Right atrium auricular region (tissue), 2 donors: ENCODE data around the gene ZSCAN26. TPM values are rescaled to one million over a fixed set of nuclear protein-coding genes. Genes with fewer than 3 reads are reported as not detected.

ENCODE experiments used
- DNase-seq: peaks from one replicate; pipeline ENCODE4 v3.0.0-alpha.2; 2019; ENCODE audit warnings: low spot score
- H3K27ac ChIP-seq, 2 donors: fragments of 200-600 bp; sonication (generic); 1 replicate in 1 of 2; 2 replicates in 1 of 2; pipeline ENCODE4 v1.5.1; 2016 to 2019
- H3K27me3 ChIP-seq, 2 donors: fragments of 200-600 bp; sonication (generic); one replicate each; pipeline versions ENCODE4 v1.5.1 to v1.6.0; 2017 to 2019
- H3K36me3 ChIP-seq: fragments of 200-600 bp; sonication (generic); one replicate; pipeline ENCODE4 v1.5.1; 2016
- H3K4me1 ChIP-seq, 2 donors: fragments of 200-600 bp; sonication (generic); one replicate each; pipeline versions ENCODE4 v1.5.1 to v1.6.0; 2017 to 2019
- H3K4me3 ChIP-seq, 2 donors: fragments of 200-600 bp; sonication (generic); 1 replicate in 1 of 2; 2 replicates in 1 of 2; pipeline ENCODE4 v1.5.1; 2017 to 2019; ENCODE audit warnings: mild to moderate bottlenecking in 1 of 2, moderate library complexity in 1 of 2
- H3K9me3 ChIP-seq, 2 donors: fragments of 200-600 bp; sonication (generic); one replicate each; pipeline ENCODE4 v1.5.1; 2019
- CTCF ChIP-seq, 2 donors: fragments of 200-600 bp; sonication (generic); IDR thresholded peaks; one replicate each; pipeline ENCODE4 v1.5.1; 2019; ENCODE audit warnings: antibody characterized with exemption in 2 of 2
- total RNA-seq, 2 donors: library from RNA; depleted of rRNA; stranded (reverse); fragments of >200 nt; gene quantifications; one replicate each; pipeline ENCODE4 v1.1.0, GENCODE V29; 2016

Gene ZSCAN26
- total RNA-seq, 2 donors from 2014 or later = 11.2 to 13.3 TPM

GRCh38 chr6:28251661-28252008, 15.3 kb upstream of the ZSCAN26 start:
- peaks cover 15% of the 10 kb centered on the region for H3K36me3 ChIP-seq

GRCh38 chr6:28252009-28252975, 14.7 kb upstream of the ZSCAN26 start, which contains the start of gene ZKSCAN4:
Gene ZKSCAN4, minus strand, starts transcription at chr6:28252269. Its CDS starts 289 bp downstream, at chr6:28251980.
- H3K9me3 ChIP-seq = no peaks in the 10 kb centered on the region
- peak within 1 kb of the TSS; percentile 42 to 63 for H3K27ac ChIP-seq
- peak; percentile 66 for DNase-seq
- H3K4me3 ChIP-seq = peak within 1 kb of the TSS; percentile 73 to 82
- no peak for TF ChIP-seq CTCF (IDR thresholded peaks at IDR 0.05)
- peaks cover 0 to 20% of the 10 kb centered on the region in 2 donors for H3K4me1 ChIP-seq
- H3K36me3 ChIP-seq = peaks cover 10% of the 10 kb centered on the region
- no peaks in the 10 kb centered on the region for H3K27me3 ChIP-seq

More at GRCh38 chr6:28251661-28252008, 15.3 kb upstream of the ZSCAN26 start:
- TF ChIP-seq CTCF (IDR thresholded peaks at IDR 0.05) = no peak
- H3K9me3 ChIP-seq = no peaks in the 10 kb centered on the region
- H3K27ac ChIP-seq = peak overlapping the region; percentile 42 to 63
- H3K27me3 ChIP-seq = no peaks in the 10 kb centered on the region
- no peak for DNase-seq
- peak overlapping the region; percentile 73 to 82 for H3K4me3 ChIP-seq
- peaks cover 0 to 20% of the 10 kb centered on the region in 2 donors for H3K4me1 ChIP-seq

- no peaks in the 10 kb centered on the region for H3K9me3 ChIP-seq
- no peak for DNase-seq
- no peaks in the 10 kb centered on the region for H3K36me3 ChIP-seq
- H3K4me3 ChIP-seq = no peak overlapping the region
- TF ChIP-seq CTCF (IDR thresholded peaks at IDR 0.05) = no peak
- H3K4me1 ChIP-seq = peaks cover 0 to 20% of the 10 kb centered on the region in 2 donors
- H3K27me3 ChIP-seq = no peaks in the 10 kb centered on the region
- no peak overlapping the region for H3K27ac ChIP-seq
Measured at GRCh38 chr6:28254121-28254519, 12.8 kb upstream of the ZSCAN26 start.

- DNase-seq = no peak
- no peak for TF ChIP-seq CTCF (IDR thresholded peaks at IDR 0.05)
- Histone ChIP-seq H3K27ac (no peak overlapping the region), H3K4me1 (peaks cover 0 to 12% of the 10 kb centered on the region in 2 donors), H3K9me3 (peaks cover 0 to 7% of the 10 kb centered on the region in 2 donors), H3K27me3 (no peaks in the 10 kb centered on the region), H3K36me3 (no peaks in the 10 kb centered on the region), H3K4me3 (no peak overlapping the region)
Measured at GRCh38 chr6:28257042-28257441, 9.9 kb upstream of the ZSCAN26 start.

- Histone ChIP-seq H3K27ac (peak within 1 kb of the TSS; percentile 27 to 28), H3K27me3 (no peaks in the 10 kb centered on the region), H3K36me3 (no peaks in the 10 kb centered on the region), H3K4me1 (peaks cover 0 to 4% of the 10 kb centered on the region in 2 donors), H3K4me3 (peak within 1 kb of the TSS; percentile 33 to 57), H3K9me3 (peaks cover 0 to 7% of the 10 kb centered on the region in 2 donors)
- peak; percentile 88 for DNase-seq
- no peak for TF ChIP-seq CTCF (IDR thresholded peaks at IDR 0.05)
Measured at GRCh38 chr6:28258877-28259777, 7.8 kb upstream of the ZSCAN26 start, which contains the start of gene NKAPL. Gene NKAPL, plus strand, starts transcription at chr6:28259297. Its CDS starts 75 bp downstream, at chr6:28259372.
